ENCODE data around the gene DAAM2.

DNA sequence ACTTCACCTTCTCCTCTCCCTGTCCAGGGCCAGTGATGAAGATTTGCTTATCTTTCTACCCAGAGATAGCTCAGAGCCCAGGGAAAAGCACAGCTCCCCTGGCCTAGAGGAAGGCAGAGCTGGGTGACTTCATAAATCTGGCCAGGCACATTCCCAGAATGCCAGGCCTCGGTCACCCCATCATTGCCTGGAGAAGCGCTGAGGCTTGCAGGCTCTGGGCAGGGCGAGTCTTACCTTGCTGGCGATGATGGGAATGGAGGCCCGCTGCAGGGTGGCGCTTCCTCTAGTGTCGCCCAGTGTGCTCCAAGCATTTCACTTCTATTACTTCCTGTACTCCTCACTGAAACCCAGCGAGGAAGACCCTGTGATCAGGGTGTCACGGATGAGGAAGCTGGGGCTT lies 60.1 kb downstream of the DAAM2 start:
- TF ChIP-seq TAF1 (conservative IDR thresholded peaks at IDR 0.05), result no peak
- no peak for TF ChIP-seq CTCF (IDR thresholded peaks at IDR 0.05; ENCODE audit: low read depth, low read length, missing input control)
- TF ChIP-seq, protein P1, sequence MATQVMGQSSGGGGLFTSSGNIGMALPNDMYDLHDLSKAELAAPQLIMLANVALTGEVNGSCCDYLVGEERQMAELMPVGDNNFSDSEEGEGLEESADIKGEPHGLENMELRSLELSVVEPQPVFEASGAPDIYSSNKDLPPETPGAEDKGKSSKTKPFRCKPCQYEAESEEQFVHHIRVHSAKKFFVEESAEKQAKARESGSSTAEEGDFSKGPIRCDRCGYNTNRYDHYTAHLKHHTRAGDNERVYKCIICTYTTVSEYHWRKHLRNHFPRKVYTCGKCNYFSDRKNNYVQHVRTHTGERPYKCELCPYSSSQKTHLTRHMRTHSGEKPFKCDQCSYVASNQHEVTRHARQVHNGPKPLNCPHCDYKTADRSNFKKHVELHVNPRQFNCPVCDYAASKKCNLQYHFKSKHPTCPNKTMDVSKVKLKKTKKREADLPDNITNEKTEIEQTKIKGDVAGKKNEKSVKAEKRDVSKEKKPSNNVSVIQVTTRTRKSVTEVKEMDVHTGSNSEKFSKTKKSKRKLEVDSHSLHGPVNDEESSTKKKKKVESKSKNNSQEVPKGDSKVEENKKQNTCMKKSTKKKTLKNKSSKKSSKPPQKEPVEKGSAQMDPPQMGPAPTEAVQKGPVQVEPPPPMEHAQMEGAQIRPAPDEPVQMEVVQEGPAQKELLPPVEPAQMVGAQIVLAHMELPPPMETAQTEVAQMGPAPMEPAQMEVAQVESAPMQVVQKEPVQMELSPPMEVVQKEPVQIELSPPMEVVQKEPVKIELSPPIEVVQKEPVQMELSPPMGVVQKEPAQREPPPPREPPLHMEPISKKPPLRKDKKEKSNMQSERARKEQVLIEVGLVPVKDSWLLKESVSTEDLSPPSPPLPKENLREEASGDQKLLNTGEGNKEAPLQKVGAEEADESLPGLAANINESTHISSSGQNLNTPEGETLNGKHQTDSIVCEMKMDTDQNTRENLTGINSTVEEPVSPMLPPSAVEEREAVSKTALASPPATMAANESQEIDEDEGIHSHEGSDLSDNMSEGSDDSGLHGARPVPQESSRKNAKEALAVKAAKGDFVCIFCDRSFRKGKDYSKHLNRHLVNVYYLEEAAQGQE (IDR thresholded peaks at IDR 0.05), result no peak
- TF ChIP-seq GABPA (IDR thresholded peaks at IDR 0.05 in 1 of 2, conservative IDR thresholded peaks at IDR 0.05 in 1 of 2), result no peak
- TF ChIP-seq SP1 (IDR thresholded peaks at IDR 0.05), result no peak

All from liver (tissue), 3 donors.